HG03066 (cell line): ENCODE results near the gene VWCE.

Experiments
- ATAC-seq: cut with Tn5 transposase; IDR thresholded peaks from one replicate; pipeline ENCODE4 v1.9.1; 2021; ENCODE audit warnings: low read depth; ENCODE audit not compliant: unreplicated experiment

Gene VWCE

DNA sequence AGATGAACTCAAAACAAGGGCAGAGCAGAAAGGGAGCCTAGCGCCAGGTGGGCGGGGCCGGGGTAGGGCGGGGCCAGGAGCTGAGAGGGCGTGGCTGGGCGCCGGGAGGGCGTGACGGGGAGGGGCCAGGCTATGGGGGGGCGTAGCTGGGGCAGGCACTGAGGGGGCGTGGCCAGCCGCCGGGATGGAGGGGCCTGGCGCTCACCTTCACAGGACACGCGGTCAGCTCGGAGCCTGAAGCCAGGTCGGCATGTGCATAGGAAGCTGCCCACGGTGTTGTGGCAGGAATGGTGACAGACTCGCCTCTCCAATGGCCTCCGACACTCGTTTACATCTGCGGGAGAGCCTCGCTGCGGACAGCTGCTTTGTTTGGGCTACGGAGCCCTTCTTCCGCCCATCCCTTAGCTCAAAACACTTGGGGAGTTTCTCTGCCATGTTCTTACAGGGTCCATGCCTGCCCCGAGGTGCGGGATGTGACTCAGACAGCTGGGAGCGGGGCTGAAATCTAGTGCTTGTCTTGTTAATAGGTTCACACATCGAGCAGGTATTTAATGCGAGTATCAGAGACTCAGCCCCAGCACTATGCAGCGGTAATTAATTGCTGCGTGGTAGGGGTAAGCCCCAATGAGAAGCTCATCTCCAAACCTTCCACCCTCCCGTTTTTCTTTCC is 13.4 kb downstream of the VWCE start:
- no peak for ATAC-seq

DNA sequence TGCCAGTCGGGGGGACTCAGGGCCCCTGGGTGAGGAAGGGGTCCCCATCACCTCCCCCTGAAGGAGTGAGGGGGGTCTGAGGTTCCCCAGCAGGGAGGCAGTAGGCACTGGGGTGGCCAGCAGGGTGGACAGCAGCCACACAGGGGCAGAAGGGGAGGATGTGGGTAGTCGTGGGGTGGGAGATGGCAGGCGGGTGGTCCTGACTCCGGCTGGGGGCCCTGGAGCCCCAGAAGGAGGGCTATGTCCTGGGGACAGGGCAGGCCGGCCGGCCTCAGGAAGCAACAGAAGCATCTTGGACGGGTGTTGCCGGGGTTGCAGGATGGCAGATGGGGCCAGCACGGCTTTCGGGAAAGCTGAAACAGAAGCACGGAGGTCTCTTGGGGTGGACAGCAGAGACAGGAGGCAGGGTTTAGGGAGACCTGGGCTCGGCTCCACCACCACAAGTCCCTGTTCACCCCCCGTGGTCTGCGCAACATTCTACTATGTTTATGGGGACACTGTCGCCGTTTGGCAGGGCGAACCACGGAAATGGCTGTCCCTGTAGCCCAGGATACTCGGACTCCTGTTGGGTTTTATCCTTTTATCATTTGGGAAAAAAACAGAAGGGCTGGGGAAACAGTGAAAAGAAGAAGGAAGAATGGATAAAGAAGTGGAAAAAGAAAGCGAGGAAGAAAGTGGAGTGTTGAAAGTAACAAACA is 14.1 kb downstream of the VWCE start:
- ATAC-seq = no peak

DNA sequence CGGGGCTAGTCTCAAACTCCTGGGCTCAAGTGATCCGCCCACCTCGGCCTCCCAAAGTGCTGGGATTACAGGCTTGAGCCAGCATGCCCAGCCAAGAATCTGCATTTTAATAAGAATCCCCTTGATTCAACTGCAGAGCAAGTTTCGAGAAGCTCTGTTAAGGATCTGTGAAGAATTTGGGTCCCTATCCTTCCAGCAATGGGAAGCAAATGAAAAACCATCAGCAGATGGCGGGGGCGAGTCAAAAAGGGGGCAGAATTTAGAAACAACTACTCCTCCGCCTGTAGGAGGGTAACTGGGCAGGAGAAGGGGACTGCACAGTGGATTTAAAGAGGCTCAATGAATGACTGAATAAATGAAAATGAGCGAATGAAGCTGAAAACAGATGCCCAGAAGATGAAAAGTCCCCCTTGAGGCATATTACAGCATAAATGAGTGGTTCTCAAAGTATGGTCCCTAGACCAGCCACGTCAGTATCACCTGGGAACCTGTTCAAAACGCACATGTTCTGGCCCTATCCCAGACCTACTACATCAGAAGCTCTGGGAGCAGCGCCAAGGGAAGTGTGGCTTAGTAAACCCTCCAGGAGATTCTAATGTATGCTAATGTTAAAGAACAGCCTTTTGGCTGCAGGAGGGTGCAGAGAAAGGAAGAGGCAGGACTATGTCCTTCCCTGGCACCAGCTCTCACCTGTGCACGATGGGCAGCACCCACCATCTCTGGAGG is 15.0 kb downstream of the VWCE start:
- no peak for ATAC-seq

DNA sequence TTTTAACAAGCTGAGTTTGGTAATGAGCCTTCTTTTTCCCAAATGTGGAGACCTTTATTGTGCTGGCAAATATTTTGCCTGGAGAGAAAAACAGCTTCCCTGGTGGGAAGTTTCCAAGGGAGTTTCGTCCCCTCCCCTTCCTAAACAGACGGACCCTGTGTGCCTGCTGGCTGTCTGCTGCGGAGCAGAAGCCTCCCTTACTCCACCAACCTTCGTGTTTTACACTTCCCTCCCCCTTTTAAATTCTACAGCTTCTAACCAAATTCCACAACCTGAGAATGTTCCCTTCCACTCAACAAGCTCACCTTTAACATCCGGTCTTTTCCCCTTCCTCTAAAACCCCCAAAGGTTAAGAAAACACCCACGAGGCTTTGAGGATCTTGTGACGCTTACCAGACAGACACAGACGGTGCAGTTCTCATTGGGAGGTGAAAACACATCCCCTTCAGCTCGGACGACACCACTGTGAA is 17.1 kb downstream of the VWCE start:
- ATAC-seq = no peak

GRCh38 chr11:61277186-61278000 is 17.7 kb downstream of the VWCE start:
- no peak for ATAC-seq

DNA sequence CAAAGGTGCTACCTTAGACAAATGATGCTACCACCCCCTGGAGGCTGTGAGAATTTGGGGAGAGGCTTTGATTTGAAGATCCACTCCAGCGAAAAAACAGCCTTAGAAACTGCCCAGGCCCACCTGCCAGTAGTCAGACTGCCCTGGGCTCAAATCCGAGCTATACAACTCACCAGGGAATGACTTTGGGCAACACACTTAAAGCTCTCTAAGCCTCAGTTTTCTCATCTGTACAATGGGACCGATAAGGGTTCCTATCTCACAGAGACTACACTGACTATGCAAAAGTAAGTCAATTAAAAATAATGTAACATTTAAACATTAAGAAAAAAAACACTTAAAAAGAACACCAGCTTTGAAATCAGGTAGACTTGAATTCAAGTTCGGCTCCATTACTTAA is 19.9 kb downstream of the VWCE start:
- ATAC-seq = no peak

GRCh38 chr11:61274084-61274483 is 21.0 kb downstream of the VWCE start:
- ATAC-seq = no peak

GRCh38 chr11:61273178-61274078 is 21.7 kb downstream of the VWCE start:
- no peak for ATAC-seq

DNA sequence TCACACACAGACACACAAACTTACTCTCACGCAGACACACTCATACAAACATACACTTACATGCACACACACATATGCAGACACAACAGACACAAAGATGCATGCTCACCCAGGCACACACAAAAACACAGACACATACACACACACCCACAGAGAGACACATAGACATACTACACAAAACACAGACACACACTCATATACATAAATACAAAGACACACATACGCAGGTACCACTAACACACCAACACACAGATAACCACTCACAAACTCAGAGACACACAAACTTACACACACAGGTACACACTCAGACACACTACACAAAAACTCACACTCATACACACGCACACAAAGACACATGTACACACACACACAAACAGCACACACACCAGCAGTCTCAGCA is 22.4 kb downstream of the VWCE start:
- ATAC-seq = no peak

DNA sequence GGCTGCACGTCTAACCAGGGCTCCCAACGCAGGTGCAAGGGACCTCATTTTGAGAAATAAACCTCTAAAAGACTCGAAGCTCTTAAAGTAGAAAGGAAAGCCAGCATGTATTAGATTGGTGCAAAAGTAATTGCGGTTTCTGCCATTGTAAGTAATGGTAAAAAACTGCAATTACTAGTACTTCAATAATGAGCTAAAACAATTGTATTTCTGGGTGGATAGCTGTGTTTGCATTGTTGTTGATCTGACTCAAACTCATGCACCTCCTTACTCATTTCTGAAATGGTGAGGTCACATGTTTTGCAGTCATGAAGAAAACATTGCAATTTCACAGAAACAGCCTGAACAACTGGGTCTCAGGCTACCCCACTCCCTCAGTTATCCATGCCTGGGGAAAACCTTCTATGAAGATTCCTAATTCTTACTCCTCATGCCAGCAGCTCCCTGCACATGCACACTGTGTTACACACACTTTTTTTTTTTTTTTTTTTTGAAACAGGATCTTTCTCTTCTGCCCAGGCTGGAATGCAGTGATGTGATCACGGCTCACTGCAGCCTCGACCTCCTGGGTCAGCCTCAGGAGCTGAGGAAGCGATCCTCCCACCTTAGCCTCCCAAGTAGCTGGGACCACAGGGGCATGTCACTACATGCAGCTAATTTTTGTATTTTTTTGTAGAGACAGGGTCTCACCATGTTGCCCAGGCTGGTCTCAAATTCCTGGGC is 24.6 kb downstream of the VWCE start:
- no peak for ATAC-seq

GRCh38 chr11:61268588-61269250 is 26.4 kb downstream of the VWCE start:
- ATAC-seq = no peak

DNA sequence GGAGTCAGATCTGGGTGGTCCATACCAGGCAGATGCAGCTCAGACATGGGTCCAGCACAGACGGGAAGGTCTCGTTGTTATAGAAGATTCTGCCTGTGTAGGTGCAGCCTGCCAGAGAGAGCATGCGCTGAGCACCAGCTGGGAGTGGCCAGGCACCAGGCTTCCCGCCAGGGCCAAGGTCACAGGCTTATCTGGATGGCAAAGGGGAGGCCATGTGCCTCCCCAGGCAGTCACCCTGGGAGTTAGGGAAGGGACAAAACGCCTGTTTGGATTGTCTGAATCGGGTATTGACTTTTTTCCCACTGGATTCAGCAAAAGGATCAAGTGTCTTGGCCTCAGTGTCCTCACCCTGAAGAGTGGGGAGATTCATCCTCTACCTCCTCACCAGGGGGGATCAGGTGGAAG is 27.7 kb downstream of the VWCE start:
- no peak for ATAC-seq

DNA sequence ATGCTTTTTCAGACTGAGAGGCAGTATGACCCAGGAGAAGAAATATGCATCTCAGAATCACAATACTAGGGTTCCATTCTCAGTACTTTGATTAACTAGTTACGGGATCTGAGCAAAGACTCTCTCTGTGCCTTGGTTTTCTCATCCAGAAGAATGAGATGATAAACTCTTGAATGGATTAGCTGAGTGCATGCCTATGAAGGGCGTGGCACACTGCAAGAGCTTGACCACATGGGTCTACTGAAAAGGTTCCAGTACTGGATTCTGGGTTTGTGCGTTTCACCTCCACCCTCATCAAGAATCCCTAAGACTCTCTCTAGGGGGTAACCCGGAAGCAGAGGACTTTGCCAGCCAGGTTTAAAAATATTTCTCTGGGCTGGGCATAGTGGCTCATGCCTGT is 28.5 kb downstream of the VWCE start:
- ATAC-seq = no peak

GRCh38 chr11:61265357-61265756 is 29.8 kb downstream of the VWCE start:
- ATAC-seq = no peak

DNA sequence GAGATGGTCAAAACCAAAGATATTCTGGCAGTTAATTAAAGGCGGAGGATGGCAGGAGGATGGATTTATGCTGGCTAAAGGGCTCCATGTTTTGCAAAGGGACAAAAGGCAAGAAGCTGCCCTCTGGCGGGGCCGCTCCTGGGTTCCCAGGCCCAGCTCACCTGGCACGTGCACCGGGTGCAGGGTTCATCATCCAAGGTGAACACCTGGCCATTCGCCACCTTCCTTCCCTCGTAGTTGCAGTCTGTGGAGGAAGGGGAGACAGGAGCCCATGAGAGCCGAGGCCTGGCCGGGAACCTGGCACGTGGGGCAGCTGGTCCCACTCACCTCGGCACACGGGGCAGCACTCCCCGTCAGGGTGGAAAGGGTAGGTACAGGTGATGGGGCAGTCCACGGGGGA is 30.3 kb downstream of the VWCE start:
- ATAC-seq = no peak

- ATAC-seq = no peak
These were observed 30.7 kb downstream of the VWCE start for GRCh38 chr11:61264371-61264770.

DNA sequence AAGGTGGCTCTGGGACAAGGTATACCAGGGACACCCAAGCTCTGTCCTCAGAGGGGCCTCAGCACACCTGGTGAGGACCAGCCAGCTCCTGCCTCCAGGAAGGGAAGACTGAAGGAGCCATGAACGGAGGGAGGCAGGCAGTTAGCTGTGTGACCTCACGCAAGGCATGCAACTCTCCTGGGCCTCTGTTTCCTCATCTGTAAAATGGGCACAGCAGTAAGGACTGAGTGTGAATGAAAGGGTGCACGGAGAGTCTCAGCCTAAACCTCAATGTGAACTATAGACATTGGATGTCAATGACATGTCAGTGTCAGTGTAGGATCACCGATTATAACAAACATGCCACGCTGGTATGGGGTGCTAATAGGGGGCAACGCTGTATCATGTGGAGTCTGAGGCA is 35.8 kb downstream of the VWCE start:
- no peak for ATAC-seq

DNA sequence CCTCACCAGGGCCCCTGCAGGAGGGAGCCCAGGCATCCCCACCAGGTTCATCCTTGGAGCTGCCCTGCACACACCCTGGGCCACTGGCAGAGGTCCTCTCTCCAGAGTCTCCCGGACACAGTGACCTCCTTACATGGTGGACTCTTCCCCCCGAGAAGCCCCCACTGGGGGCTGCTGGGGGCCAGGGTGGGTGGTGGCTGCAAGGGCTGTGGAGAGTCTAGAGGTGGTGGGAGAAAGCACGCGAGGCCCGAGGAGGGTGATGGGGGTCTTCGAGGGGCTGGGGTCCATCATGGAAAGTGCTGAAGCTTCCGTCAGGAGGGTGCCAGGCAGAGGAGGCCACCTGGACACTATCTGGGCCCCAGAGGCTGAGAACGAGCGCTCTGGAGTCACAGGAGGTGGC is 36.6 kb downstream of the VWCE start:
- ATAC-seq = no peak
